Fibroblast of peridontal ligament (primary cell): Measurements from ENCODE around the gene PCGF2.

Experiments used
- DNase-seq: peaks from one replicate; pipeline ENCODE4 v3.0.0-alpha.2; 2010; ENCODE audit errors: extremely low read depth

Gene PCGF2

GRCh38 chr17:38719289-38719942, 28.7 kb downstream of the PCGF2 start:
- no peak for DNase-seq

DNA sequence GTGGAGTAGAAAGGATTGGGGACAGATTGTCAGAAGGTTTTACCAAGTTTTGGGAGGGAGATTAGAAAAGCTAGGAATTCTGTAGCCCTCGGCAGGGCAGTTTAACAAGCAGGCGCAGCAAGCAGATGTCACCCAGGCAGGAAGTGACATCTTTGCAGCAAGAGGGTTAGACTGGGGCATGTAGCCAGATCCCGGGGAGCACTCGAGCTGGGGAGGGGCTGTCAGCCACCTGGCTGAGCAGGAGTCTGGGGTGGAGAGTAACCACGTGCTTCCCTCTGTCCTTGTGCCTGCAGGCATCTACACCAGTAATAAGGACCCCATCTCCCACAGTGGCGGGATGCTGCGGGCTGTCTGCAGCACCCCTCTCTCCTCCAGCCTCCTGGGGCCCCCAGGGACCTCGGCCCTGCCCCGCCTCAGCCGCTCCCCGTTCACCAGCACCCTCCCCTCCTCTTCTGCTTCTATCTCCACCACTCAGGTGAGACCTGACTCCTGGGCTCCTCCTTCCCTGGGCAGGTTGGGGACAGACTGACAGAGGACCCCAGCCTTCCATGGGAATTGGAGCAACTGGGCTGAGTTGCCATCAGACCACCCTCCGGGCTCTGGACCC, 30.9 kb downstream of the PCGF2 start:
- no peak for DNase-seq

DNA sequence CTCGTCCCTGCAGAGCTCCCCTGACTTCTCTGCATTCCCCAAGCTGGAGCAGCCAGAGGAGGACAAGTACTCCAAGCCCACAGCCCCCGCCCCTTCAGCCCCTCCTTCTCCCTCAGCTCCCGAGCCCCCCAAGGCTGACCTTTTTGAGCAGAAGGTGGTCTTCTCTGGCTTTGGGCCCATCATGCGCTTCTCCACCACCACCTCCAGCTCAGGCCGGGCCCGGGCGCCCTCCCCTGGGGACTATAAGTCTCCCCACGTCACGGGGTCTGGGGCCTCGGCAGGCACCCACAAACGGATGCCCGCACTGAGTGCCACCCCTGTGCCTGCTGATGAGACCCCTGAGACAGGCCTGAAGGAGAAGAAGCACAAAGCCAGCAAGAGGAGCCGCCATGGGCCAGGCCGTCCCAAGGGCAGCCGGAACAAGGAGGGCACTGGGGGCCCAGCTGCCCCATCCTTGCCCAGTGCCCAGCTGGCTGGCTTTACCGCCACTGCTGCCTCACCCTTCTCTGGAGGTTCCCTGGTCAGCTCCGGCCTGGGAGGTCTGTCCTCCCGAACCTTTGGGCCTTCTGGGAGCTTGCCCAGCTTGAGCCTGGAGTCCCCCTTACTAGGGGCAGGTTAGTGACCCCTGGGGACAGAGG, 31.6 kb downstream of the PCGF2 start:
- DNase-seq, result no peak

- DNase-seq, result no peak
These were observed 32.8 kb downstream of the PCGF2 start for GRCh38 chr17:38715216-38715943.

- no peak for DNase-seq
These were observed 34.6 kb downstream of the PCGF2 start for GRCh38 chr17:38713456-38714075.

DNA sequence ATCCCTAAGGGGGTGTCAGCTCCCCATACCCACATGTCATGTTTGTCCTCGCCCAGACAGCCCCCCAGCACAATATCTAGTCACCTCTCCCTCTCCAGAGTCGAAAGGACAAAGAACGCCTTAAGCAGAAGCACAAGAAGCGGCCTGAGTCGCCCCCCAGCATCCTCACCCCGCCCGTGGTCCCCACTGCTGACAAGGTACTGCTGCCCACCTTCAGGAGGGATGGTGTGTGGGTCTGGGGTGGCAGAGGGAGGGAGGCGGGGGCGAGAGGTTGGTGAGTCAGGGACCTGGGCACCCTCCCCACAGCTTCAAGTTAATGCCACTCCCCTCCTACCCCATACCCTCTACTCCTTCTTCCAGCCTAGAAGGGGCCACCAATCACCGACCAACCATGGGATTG, 35.5 kb downstream of the PCGF2 start:
- no peak for DNase-seq

- DNase-seq, result no peak
These were observed 36.2 kb downstream of the PCGF2 start for GRCh38 chr17:38711792-38712571.

DNA sequence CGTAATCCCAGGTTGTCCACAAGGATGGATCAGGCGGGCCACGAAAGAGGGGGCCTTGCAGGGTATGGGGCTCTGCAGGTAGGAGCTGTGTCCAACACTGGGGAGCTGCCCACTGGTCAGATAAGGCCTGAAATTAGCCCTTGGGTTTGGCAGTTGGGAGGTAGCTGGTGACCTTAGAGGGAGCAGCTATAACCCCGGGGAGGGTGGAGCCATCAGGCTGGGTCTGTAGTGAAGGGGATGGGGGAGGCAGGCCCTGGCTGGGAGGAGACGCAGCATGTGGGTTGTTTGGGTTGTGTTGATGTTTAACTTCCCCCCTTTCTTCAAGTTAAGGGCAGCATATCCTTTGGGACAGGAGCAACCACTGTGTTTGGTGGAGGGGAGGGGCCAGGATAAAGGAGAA, 37.2 kb downstream of the PCGF2 start:
- DNase-seq, result no peak

DNA sequence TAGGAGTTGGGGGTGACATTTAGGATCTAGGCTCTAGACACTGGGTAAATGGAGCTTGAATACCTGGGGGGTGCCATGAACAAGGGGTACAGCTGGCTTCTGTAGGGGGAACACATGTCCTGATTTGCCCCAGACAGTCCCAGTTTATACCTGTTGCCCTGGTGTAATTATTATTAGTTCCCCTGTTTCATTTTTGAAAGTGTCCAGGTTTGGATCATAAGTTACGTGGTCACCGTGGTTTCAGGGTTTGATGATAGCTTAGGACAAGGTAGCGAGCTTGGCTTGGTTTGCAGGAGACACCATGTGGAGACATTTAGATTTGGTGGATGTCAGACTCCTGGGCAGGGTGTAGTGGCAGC, 37.6 kb downstream of the PCGF2 start:
- DNase-seq, result no peak

DNA sequence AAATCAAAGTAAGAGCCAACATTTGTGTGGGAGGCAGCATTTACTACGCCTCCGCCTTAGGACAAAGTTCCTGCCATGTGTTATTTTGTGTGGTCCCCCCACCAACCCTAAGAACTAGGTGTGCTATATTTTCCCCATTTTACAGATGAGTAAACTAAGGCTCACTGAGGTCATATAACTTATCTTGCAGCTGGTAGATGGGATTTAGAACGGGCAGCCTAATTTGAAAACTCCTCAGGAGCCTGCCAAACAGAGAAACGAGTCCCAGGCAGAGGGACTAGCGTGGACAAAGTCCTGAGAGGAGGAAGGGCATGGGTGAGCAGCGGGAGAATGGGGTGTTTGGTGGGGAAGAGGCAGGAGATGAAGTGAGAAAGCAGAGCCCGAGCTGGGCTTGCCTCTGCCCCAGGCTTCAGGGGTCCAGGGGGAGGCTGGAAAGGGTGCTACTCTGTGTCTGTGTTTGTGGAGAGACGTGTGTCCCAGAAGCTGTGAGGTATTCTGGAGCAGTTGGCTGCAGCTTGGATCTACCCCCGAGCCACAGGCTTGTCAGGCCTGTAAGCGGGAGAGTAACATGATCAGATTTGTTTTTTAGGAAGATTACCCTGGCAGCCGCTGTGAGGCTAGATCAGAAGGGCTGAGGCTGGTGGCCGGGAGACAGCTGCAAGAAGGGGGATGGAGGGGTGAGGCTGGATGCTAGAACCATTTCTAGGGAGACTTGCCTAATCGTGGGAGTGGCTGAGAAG, 38.1 kb downstream of the PCGF2 start:
- no peak for DNase-seq

GRCh38 chr17:38709104-38709820, 38.9 kb downstream of the PCGF2 start:
- no peak for DNase-seq

GRCh38 chr17:38707678-38708351, 40.3 kb downstream of the PCGF2 start:
- DNase-seq, result no peak

GRCh38 chr17:38706505-38707216, 41.5 kb downstream of the PCGF2 start:
- no peak for DNase-seq

GRCh38 chr17:38705803-38706504, 42.2 kb downstream of the PCGF2 start:
- DNase-seq, result no peak

GRCh38 chr17:38705523-38705802, 42.7 kb downstream of the PCGF2 start:
- DNase-seq, result no peak

DNA sequence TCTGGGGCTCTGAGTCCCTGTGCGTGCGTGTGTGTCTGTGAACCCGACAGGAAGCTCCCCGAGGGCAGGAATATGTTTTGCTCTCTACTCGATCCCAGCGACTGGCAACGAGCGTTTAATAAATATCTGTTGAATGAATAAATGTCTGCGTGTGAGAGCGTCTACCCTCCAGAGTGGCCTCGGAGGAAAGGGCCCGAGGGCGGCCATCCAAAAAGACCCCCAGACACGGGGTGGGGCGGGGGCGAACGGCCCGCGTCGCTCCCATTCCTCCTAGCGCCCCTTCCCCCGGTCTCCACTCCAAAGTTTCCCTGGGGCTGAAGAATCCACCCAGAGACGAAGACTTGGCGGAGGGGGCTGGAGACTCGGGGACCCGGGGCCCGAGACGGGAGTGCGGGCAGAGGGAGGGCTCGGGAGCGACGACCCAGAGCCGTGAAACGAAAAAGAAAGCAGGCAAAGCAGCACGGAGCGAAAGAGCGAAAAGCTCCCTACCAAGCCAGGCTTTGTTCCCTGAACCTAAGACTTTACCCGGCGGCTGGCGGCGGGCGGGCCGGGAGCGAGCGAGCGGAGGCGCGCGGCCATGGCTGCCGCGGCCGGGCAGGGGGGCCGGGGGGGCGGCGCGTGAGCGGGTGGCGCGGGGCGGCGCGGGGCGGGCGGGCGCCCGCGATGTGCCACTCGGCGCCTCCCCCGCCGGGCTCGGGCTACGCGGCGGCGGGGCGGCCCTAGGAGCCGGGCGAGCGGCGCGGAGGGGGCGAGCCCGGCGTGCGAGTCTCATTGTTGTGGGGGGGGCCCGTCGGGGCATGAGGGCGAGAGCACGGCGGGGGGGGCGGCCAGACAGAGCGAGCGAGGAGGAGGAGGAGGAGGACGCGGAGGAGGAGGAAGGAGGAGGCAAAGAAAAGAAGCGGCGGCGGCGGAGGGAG, 43.3 kb downstream of the PCGF2 start, which contains the start of gene MLLT6:
TSS of gene MLLT6 (plus strand) at position 668 of the 917 bp plus-strand sequence. CDS start 360 bp downstream, outside the sequence.
- DNase-seq, result peak; percentile 74
